Gastrocnemius medialis (tissue), 4 donors: ENCODE data around the gene F2RL1.

Experiments
- CTCF ChIP-seq, 5 experiments: fragments of 450-650 bp in 3 of 5; fragments of 200-600 bp in 2 of 5; sonication (generic) in 2 of 5; IDR thresholded peaks in 4 of 5; conservative IDR thresholded peaks in 1 of 5; 1 replicate in 4 of 5; 2 replicates in 1 of 5; pipeline ENCODE4 v1.5.1; 2016 to 2019; ENCODE audit warnings: antibody characterized with exemption in 5 of 5, mild to moderate bottlenecking in 3 of 5, moderate library complexity in 3 of 5
- POLR2A ChIP-seq, 2 donors: fragments of 450-650 bp; IDR thresholded peaks; one replicate each; pipeline ENCODE4 v1.6.1; 2017; ENCODE audit warnings: antibody characterized with exemption in 2 of 2, mild to moderate bottlenecking in 2 of 2, moderate library complexity in 2 of 2

- TF ChIP-seq CTCF (IDR thresholded peaks at IDR 0.05 in 4 of 5, conservative IDR thresholded peaks at IDR 0.05 in 1 of 5) (no peak), POLR2A (IDR thresholded peaks at IDR 0.05) (no peak)
These were observed 9.7 kb upstream of the F2RL1 start for GRCh38 chr5:76809141-76809540.
